HepG2 (cell line): ENCODE results near the gene TXNRD3. TPM values are rescaled to one million over a fixed set of nuclear protein-coding genes. Genes with fewer than 3 reads are reported as not detected.

Source experiments
- GLI4 ChIP-seq: sonication (generic); formaldehyde crosslinking; IDR thresholded peaks from 2 replicates; pipeline ENCODE4 v1.5.1; 2020; ENCODE audit warnings: missing genetic modification reagents, mild to moderate bottlenecking, moderate library complexity, borderline replicate concordance
- HNF4A ChIP-seq: sonication (generic); formaldehyde crosslinking; IDR thresholded peaks from 2 replicates; pipeline ENCODE4 v1.4.0; 2020; ENCODE audit warnings: missing genetic modification reagents
- JARID2 ChIP-seq: sonication (generic); formaldehyde crosslinking; IDR thresholded peaks from 2 replicates; pipeline ENCODE4 v1.8.1; 2023; ENCODE audit warnings: missing genetic modification reagents, inconsistent platforms; ENCODE audit not compliant: insufficient replicate concordance
- MXD3 ChIP-seq: IDR thresholded peaks from 2 replicates; pipeline ENCODE4 v1.6.1; 2016; ENCODE audit warnings: mild to moderate bottlenecking, missing biosample characterization, missing genetic modification reagents
- MXI1 ChIP-seq: IDR thresholded peaks from 3 replicates; pipeline ENCODE4 v1.6.1; 2012; ENCODE audit warnings: low read depth, low read length, inconsistent platforms, borderline replicate concordance
- MYC ChIP-seq: sonication (generic); formaldehyde crosslinking; IDR thresholded peaks from 2 replicates; pipeline ENCODE4 v1.9.0; 2021; ENCODE audit warnings: missing genetic modification reagents, borderline replicate concordance
- NFRKB ChIP-seq: fragments of 450-650 bp; IDR thresholded peaks from 2 replicates; pipeline ENCODE4 v1.6.1; 2017
- YY1 ChIP-seq: IDR thresholded peaks from 2 replicates; pipeline ENCODE4 v1.6.1; 2011; ENCODE audit warnings: low read length, low read depth, moderate library complexity, mild to moderate bottlenecking; ENCODE audit not compliant: insufficient read depth, insufficient replicate concordance
- ZBTB44 ChIP-seq: sonication (generic); formaldehyde crosslinking; IDR thresholded peaks from 2 replicates; pipeline ENCODE4 v1.4.0; 2020; ENCODE audit warnings: missing genetic modification reagents
- ZNF10 ChIP-seq: sonication (generic); formaldehyde crosslinking; IDR thresholded peaks from 2 replicates; pipeline ENCODE4 v1.4.0; 2020; ENCODE audit warnings: mild to moderate bottlenecking, low read depth, missing genetic modification reagents, borderline replicate concordance
- ZNF343 ChIP-seq: sonication (generic); formaldehyde crosslinking; IDR thresholded peaks from 2 replicates; pipeline ENCODE4 v1.4.0; 2020; ENCODE audit warnings: mild to moderate bottlenecking, missing genetic modification reagents
- ZNF468 ChIP-seq: sonication (generic); formaldehyde crosslinking; IDR thresholded peaks from 2 replicates; pipeline ENCODE4 v1.8.0; 2022; ENCODE audit warnings: mild to moderate bottlenecking, moderate library complexity, missing genetic modification reagents
- ZNF703 ChIP-seq: sonication (generic); formaldehyde crosslinking; IDR thresholded peaks from 2 replicates; pipeline ENCODE4 v1.5.1; 2020; ENCODE audit warnings: missing genetic modification reagents, mild to moderate bottlenecking, moderate library complexity, borderline replicate concordance
- ZNF747 ChIP-seq: sonication (generic); formaldehyde crosslinking; IDR thresholded peaks from 2 replicates; pipeline ENCODE4 v1.8.1; 2023; ENCODE audit warnings: missing genetic modification reagents, mild to moderate bottlenecking, borderline replicate concordance
- polyA plus RNA-seq, 8 experiments: library from polyadenylated mRNA; depleted of rRNA in 3 of 8; stranded (reverse) in 7 of 8; unstranded in 1 of 8; fragments of >200 nt; fragmentation: Illumina TruSeq in 4 of 8; extraction: Trizol in 4 of 8; gene quantifications; 2 replicates each; pipeline versions ENCODE4 v1.2.1 to v1.2.3, GENCODE V29; 2011 to 2016; ENCODE audit warnings: low read depth in 4 of 8, missing spikeins in 1 of 8, mixed read lengths in 1 of 8; ENCODE audit not compliant: insufficient read depth in 1 of 8
- total RNA-seq, 5 experiments: library from RNA; depleted of rRNA; stranded (reverse); fragments of >200 nt; fragmentation: Illumina TruSeq; extraction: Trizol; gene quantifications; 2 replicates each; pipeline ENCODE4 v1.2.3, GENCODE V29; 2016; ENCODE audit warnings: low read depth in 1 of 5
- TF ChIP-seq, protein P1 (sequence below): sonication (generic); formaldehyde crosslinking; IDR thresholded peaks from 2 replicates; pipeline ENCODE4 v1.8.1; 2023; ENCODE audit warnings: mild to moderate bottlenecking, missing genetic modification reagents
- TF ChIP-seq, protein P2 (sequence below): sonication (generic); formaldehyde crosslinking; IDR thresholded peaks from 2 replicates; pipeline ENCODE4 v1.4.0; 2020; ENCODE audit warnings: missing genetic modification reagents, borderline replicate concordance
- TF ChIP-seq, protein P3 (sequence below): sonication (generic); formaldehyde crosslinking; IDR thresholded peaks from 2 replicates; pipeline ENCODE4 v1.5.0; 2020; ENCODE audit warnings: missing genetic modification reagents, mild to moderate bottlenecking, borderline replicate concordance
- TF ChIP-seq, protein P4 (sequence below): sonication (generic); formaldehyde crosslinking; IDR thresholded peaks from 2 replicates; pipeline ENCODE4 v1.9.0; 2021; ENCODE audit warnings: missing genetic modification reagents, mild to moderate bottlenecking, borderline replicate concordance

Gene TXNRD3
- total and polyA plus RNA-seq, 2 of the 13 experiments (the other 11 are each of a cell fraction or from before 2014, with no cell fraction given): 4.8 to 20.7 TPM

- TF ChIP-seq, protein P1, sequence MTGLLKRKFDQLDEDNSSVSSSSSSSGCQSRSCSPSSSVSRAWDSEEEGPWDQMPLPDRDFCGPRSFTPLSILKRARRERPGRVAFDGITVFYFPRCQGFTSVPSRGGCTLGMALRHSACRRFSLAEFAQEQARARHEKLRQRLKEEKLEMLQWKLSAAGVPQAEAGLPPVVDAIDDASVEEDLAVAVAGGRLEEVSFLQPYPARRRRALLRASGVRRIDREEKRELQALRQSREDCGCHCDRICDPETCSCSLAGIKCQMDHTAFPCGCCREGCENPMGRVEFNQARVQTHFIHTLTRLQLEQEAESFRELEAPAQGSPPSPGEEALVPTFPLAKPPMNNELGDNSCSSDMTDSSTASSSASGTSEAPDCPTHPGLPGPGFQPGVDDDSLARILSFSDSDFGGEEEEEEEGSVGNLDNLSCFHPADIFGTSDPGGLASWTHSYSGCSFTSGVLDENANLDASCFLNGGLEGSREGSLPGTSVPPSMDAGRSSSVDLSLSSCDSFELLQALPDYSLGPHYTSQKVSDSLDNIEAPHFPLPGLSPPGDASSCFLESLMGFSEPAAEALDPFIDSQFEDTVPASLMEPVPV (CRISPR knock-in tag): no peak
- TF ChIP-seq JARID2 (CRISPR knock-in tag) (no peak), MYC (CRISPR knock-in tag) (peak; percentile 79), HNF4A (CRISPR knock-in tag) (no peak), ZNF343 (CRISPR knock-in tag) (no peak), MXD3 (0 out of 2 replicates have a peak, but pooled peaks have one; percentile 37), MXI1 (peak; percentile 31; the same call in 1 of the 3 replicates), ZNF747 (no peak), GLI4 (0 out of 2 replicates have a peak, but pooled peaks have one; percentile 38), ZNF10 (no peak), ZNF468 (no peak), YY1 (peak; percentile 57), ZBTB44 (CRISPR knock-in tag) (no peak), NFRKB (no peak), ZNF703 (CRISPR knock-in tag) (no peak)
- TF ChIP-seq, protein P2, sequence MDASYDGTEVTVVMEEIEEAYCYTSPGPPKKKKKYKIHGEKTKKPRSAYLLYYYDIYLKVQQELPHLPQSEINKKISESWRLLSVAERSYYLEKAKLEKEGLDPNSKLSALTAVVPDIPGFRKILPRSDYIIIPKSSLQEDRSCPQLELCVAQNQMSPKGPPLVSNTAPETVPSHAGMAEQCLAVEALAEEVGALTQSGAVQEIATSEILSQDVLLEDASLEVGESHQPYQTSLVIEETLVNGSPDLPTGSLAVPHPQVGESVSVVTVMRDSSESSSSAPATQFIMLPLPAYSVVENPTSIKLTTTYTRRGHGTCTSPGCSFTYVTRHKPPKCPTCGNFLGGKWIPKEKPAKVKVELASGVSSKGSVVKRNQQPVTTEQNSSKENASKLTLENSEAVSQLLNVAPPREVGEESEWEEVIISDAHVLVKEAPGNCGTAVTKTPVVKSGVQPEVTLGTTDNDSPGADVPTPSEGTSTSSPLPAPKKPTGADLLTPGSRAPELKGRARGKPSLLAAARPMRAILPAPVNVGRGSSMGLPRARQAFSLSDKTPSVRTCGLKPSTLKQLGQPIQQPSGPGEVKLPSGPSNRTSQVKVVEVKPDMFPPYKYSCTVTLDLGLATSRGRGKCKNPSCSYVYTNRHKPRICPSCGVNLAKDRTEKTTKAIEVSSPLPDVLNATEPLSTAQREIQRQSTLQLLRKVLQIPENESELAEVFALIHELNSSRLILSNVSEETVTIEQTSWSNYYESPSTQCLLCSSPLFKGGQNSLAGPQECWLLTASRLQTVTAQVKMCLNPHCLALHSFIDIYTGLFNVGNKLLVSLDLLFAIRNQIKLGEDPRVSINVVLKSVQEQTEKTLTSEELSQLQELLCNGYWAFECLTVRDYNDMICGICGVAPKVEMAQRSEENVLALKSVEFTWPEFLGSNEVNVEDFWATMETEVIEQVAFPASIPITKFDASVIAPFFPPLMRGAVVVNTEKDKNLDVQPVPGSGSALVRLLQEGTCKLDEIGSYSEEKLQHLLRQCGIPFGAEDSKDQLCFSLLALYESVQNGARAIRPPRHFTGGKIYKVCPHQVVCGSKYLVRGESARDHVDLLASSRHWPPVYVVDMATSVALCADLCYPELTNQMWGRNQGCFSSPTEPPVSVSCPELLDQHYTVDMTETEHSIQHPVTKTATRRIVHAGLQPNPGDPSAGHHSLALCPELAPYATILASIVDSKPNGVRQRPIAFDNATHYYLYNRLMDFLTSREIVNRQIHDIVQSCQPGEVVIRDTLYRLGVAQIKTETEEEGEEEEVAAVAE (CRISPR knock-in tag): no peak
- TF ChIP-seq, protein P3, sequence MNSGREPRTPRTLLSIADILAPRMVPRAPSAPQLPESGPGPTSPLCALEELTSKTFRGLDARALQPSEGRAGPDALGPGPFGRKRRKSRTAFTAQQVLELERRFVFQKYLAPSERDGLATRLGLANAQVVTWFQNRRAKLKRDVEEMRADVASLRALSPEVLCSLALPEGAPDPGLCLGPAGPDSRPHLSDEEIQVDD: 0 out of 2 replicates have a peak, but pooled peaks have one; percentile 82
- TF ChIP-seq, protein P4, sequence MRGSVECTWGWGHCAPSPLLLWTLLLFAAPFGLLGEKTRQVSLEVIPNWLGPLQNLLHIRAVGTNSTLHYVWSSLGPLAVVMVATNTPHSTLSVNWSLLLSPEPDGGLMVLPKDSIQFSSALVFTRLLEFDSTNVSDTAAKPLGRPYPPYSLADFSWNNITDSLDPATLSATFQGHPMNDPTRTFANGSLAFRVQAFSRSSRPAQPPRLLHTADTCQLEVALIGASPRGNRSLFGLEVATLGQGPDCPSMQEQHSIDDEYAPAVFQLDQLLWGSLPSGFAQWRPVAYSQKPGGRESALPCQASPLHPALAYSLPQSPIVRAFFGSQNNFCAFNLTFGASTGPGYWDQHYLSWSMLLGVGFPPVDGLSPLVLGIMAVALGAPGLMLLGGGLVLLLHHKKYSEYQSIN (CRISPR knock-in tag): peak; percentile 62; the same call in 1 of the 2 replicates
Observed at GRCh38 chr3:126654571-126655383, at the start of gene TXNRD3 (continued).
